Measurements from ENCODE around the gene CDKN1A. TPM values are rescaled to one million over a fixed set of nuclear protein-coding genes. Genes with fewer than 3 reads are reported as not detected.

CDKN1A gene
- 417 and 542 TPM in 2 replicates for total RNA-seq

DNA sequence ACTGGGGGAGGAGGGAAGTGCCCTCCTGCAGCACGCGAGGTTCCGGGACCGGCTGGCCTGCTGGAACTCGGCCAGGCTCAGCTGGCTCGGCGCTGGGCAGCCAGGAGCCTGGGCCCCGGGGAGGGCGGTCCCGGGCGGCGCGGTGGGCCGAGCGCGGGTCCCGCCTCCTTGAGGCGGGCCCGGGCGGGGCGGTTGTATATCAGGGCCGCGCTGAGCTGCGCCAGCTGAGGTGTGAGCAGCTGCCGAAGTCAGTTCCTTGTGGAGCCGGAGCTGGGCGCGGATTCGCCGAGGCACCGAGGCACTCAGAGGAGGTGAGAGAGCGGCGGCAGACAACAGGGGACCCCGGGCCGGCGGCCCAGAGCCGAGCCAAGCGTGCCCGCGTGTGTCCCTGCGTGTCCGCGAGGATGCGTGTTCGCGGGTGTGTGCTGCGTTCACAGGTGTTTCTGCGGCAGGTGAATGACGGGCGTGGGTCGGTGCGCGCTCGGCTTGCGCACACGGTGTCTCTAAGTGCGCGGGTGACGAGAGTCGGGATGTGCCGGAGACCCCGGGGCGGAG is at the start of gene CDKN1A:
Gene CDKN1A, plus strand, starts transcription at position 227 of the 555 bp plus-strand sequence. CDS start 5,388 bp downstream, outside the sequence.

DNA sequence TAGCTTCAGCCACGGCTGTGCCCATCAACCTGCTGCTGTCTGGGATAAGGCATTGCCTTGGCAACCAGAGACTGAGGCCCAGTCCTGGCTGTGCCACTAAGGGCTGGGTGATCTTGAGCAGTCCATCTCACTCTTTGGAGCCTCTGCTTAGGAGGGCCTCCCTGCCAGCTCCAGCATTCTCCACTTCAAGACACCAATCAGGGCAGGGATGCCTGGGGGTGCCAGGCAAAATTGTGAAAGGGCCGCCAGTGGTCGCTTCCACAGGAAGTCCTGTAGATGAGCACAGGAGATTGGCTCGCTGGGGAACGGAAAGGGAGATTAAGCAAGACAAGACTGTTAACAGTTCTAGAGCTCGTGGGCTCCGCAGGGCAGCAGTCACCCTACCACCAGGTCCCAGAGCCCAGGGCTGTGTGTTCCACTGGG is 19.0 kb downstream of the CDKN1A start, which contains the start of gene RAB44:
Gene RAB44, plus strand, starts transcription at position 346 of the 423 bp plus-strand sequence. CDS start 6,410 bp downstream, outside the sequence.

Other genes with a start within 250 kb of the CDKN1A start
- under 0.01 TPM in 2 replicates for gene PXT1, start 235.9 kb upstream of the CDKN1A start, total RNA-seq
- 45.7 and 47.6 TPM in 2 replicates for gene KCTD20, start 235.7 kb upstream of the CDKN1A start, total RNA-seq
- 14.6 and 17.1 TPM in 2 replicates for gene STK38, start 131.2 kb upstream of the CDKN1A start, total RNA-seq
- 130 and 219 TPM in 2 replicates for gene SRSF3, start 84.4 kb upstream of the CDKN1A start, total RNA-seq
- under 0.01 TPM in 2 replicates for gene RAB44, start 19.1 kb downstream of the CDKN1A start, total RNA-seq
- gene CPNE5, start 160.7 kb downstream of the CDKN1A start, total RNA-seq, result 0.55 TPM in 1 of 2 replicates, not detected in the other
- gene PPIL1, start 196.1 kb downstream of the CDKN1A start, total RNA-seq, result 20.1 and 27.1 TPM in 2 replicates
- gene C6orf89, start 207.2 kb downstream of the CDKN1A start, total RNA-seq, result 52.9 and 60.6 TPM in 2 replicates